Left renal pelvis (tissue), 4 donors: ENCODE data around the gene TESK2. TPM values are rescaled to one million over a fixed set of nuclear protein-coding genes. Genes with fewer than 3 reads are reported as not detected.
"Not testable (repeated sequence)": the region's sequence is repeated elsewhere in the genome, so short reads cannot be mapped to it uniquely, and the experiment has no call there.

Source experiments
- DNase-seq, 4 donors: peaks; one replicate each; pipeline ENCODE4 v3.0.0-alpha.2; 2013; ENCODE audit warnings: low read depth in 4 of 4, low spot score in 3 of 4
- polyA plus RNA-seq, 4 donors: library from polyadenylated mRNA; unstranded; fragments of 120-200 nt; gene quantifications; one replicate each; pipeline ENCODE4 v1.2.1, GENCODE V29; 2013; ENCODE audit not compliant: insufficient read length in 4 of 4

TESK2 gene
- polyA plus RNA-seq, 4 donors: 3.5 to 7.1 (median 6.2) TPM

- DNase-seq: not testable (repeated sequence)
Observed at GRCh38 chr1:45474194-45474593, 16.8 kb downstream of the TESK2 start.

GRCh38 chr1:45473302-45473701 lies 17.7 kb downstream of the TESK2 start:
- no peak for DNase-seq

- no peak for DNase-seq
Observed at GRCh38 chr1:45470306-45470798, 20.6 kb downstream of the TESK2 start.

GRCh38 chr1:45467353-45467752 lies 23.6 kb downstream of the TESK2 start:
- not testable (repeated sequence) for DNase-seq

GRCh38 chr1:45465277-45465676 lies 25.7 kb downstream of the TESK2 start:
- no peak for DNase-seq

- DNase-seq: no peak
Observed at GRCh38 chr1:45458894-45459293, 32.1 kb downstream of the TESK2 start.

GRCh38 chr1:45456531-45456930 lies 34.4 kb downstream of the TESK2 start:
- DNase-seq: no peak

GRCh38 chr1:45455162-45455561 lies 35.8 kb downstream of the TESK2 start:
- DNase-seq: no peak

- no peak for DNase-seq
Observed at GRCh38 chr1:45454464-45454863, 36.5 kb downstream of the TESK2 start.

- DNase-seq: no peak
Observed at GRCh38 chr1:45452503-45452902, 38.5 kb downstream of the TESK2 start.

GRCh38 chr1:45448357-45448756 lies 42.6 kb downstream of the TESK2 start:
- DNase-seq: no peak

- no peak for DNase-seq
Observed at GRCh38 chr1:45446950-45447672, 43.9 kb downstream of the TESK2 start.

GRCh38 chr1:45446530-45446929 lies 44.4 kb downstream of the TESK2 start:
- no peak for DNase-seq

- DNase-seq: no peak
Observed at GRCh38 chr1:45444609-45445131, 46.3 kb downstream of the TESK2 start.

- no peak for DNase-seq
Observed at GRCh38 chr1:45443580-45444446, 47.1 kb downstream of the TESK2 start.

GRCh38 chr1:45442272-45442671 lies 48.7 kb downstream of the TESK2 start:
- DNase-seq: no peak

GRCh38 chr1:45437323-45437722 lies 53.6 kb downstream of the TESK2 start:
- no peak for DNase-seq

- no peak for DNase-seq
Observed at GRCh38 chr1:45430490-45430889, 60.5 kb downstream of the TESK2 start.

GRCh38 chr1:45429561-45430159 lies 61.3 kb downstream of the TESK2 start:
- no peak for DNase-seq

GRCh38 chr1:45423906-45424678 lies 66.9 kb downstream of the TESK2 start:
- no peak for DNase-seq
